Suppressor macrophage treated with lipopolysaccharide for 1 hour (primary cell): Measurements from ENCODE around the gene OR2S2.
A peak's percentile ranks its signal among the peaks of the same experiment; 100 is the strongest.
"Not testable (repeated sequence)": the region's sequence is repeated elsewhere in the genome, so short reads cannot be mapped to it uniquely, and the experiment has no call there.

Experiments used
- DNase-seq, 3 donors: peaks; one replicate each; pipeline ENCODE4 v3.0.0-alpha.2; 2020 to 2022

The OR2S2 gene, protein sequence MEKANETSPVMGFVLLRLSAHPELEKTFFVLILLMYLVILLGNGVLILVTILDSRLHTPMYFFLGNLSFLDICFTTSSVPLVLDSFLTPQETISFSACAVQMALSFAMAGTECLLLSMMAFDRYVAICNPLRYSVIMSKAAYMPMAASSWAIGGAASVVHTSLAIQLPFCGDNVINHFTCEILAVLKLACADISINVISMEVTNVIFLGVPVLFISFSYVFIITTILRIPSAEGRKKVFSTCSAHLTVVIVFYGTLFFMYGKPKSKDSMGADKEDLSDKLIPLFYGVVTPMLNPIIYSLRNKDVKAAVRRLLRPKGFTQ

DNA sequence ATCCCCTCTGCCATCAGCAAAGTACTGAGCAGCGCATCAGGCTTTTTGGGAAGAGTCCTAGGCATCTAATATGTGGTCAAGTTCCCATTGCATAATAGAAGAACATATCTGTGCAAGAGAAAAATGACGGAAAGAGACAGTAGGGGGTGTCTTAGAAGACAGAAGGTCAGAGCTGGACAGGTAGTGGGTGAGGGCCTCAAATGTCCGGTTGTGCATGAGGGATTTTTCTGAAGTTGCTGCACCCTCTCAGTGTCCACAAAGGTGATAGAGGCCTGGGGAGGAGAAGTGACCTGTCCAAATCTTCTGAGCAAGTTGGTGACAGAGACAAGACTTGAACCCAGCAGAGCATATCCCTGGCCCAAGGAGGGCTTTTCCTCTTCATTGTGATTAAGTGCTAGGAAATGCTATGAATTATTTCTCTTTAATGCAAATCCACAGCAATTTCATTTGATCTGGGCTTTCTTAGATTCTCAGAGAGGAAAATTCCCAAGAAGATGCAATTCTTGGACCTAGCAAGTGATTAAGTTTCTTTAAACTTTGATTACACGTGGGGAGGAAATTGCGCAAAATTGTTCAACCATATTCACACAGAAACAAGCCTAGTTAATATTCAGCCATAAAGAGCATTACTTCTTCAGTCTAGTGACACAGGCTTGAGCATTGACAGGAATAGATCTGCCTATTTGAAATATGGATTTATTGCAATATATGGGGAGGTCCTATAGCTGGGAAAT is at the start of gene OR2S2:
Gene OR2S2, minus strand, starts transcription at position 51 of the 734 bp plus-strand sequence. CDS start 56 bp downstream, outside the sequence.
- no peak for DNase-seq

DNA sequence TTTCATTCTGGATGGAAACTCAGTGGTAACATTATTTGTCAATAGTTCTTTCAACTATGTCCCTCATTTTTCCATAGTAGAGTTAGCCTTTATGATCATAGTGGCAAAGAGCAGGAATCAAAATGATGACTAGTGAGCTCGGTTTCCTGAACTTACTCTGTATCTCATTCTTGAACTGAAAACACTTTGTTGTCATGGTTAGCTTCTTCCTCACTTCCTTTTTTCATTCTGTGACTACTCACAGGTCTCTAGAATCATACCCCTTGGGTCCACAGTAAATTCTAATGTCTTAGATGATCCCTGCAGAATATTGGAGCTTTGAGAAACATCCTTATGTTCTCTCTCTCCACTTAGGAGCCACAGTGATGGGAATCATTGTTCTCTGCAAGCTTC is 49.4 kb upstream of the OR2S2 start:
- DNase-seq: peak in 2 of 3 donors; percentile 35 to 44

DNA sequence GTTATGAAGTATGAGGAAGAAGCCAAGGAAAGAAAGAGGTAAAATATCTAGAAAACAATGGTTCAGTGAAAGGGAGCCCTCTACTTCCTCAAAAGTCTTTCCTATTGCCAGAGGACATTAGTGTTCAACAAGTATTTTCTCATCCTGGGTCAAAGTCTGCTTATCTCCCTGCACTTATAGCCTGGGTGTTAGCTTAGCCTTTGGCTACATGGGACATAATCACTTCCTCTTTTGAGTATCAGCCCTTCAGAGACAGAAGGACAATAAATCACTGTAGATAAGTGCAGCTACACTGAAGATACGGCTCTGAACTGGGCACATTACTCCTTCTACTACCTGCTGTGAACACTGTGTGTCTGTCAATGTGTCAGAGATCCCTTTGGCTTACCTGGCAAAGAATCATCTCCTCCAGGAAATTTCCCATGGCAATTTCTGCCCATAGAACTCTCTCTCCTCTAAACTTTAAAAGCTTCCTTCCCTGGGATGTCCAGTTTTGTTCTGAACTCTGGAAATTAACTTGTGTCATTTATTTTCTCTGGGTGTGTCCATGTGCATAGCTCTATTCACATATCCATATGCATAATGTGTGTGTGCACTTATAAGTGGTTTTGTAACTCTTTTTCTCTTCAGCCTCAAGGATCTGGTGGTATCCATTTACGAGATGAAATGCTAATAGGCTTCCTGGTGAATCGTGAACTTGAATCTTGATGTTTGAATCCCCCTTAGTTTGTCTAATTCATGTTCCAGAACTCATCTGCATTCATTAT is 48.8 kb upstream of the OR2S2 start:
- DNase-seq: peak in 1 of 3 donors; percentile 22

DNA sequence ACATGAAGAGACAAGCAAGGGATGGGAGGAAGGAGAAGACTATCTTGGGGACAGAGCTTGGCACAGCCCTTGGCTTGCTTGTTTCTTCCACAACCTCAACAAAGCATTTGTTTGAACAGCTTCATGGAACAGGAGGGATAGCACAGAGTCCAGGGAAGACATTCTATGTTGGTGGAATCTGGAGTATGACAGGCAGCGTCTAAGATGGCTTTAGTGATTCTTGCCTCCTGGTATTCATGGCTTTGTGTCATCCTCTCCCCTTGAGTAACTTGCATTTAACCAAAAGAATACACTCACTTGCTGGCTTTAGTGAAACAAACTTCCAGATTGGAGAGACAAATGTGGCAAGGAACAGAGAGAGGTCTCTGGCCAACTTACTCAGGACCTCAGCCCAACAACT is 47.9 kb upstream of the OR2S2 start:
- DNase-seq: no peak

DNA sequence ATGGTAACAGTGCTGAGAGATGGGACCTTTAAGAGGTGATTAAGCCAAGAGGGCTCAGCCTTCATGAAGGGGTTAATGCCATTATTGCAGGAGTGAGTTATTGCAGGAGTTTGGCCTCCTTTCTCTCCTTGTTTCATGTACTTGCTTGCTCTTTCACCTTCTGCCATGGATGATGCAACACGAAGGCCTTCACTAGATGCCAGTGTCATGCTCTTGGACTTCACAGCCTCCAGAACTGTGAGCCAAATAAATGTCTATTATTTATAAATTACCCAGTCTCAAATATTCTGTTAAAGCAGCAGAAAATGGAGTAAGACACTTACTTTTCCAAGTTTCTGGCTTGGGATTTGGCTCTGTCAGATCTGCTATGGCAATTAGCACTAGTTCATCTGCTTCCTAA is 40.4 kb upstream of the OR2S2 start:
- DNase-seq: no peak

DNA sequence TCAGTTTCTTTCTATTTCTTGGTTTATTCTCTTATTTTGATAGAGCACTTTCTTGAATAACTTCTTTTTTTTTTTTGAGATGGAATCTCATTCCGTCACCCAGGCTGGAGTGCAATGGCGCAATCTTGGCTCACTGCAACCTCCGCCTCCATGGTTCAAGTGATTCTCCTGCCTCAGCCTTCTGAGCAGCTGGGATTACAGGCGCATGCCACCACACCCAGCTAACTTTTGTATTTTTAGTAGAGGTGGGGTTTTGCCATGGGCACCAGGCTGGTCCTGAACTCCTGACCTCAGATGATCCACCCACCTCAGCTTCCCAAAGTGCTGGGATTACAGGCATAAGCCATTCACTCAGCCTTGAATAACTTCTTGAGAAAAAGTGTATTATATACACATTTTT is 39.1 kb upstream of the OR2S2 start:
- not testable (repeated sequence) for DNase-seq

DNA sequence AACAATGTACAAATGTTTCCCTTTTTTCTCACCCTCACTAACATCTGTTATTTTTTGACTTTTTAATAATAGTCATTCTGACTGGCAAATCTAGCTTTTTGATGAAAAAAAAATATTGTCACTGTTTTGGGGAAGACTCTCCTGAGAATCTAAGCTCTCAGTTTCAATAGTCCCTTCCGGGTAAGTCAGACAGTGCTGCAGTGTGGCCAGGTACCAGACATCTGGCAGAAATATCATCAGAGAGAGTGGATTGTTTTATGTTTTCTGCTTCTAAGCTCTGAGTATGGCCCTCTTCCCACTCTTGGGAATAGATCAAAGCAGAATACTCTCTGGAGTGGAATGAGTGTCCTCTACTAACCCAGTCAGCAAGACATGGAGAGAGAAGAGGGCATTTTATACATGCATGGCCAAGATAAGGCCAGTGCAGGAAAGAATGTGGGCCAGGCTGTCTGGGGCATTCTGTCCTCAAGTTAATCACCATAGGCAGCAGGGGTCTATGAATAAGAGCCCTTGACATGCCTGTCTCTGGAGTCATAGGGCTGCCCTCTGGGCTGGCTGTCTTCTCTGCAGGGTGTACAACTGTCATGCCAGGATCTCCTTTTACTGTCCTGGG is 38.5 kb upstream of the OR2S2 start:
- no peak for DNase-seq

DNA sequence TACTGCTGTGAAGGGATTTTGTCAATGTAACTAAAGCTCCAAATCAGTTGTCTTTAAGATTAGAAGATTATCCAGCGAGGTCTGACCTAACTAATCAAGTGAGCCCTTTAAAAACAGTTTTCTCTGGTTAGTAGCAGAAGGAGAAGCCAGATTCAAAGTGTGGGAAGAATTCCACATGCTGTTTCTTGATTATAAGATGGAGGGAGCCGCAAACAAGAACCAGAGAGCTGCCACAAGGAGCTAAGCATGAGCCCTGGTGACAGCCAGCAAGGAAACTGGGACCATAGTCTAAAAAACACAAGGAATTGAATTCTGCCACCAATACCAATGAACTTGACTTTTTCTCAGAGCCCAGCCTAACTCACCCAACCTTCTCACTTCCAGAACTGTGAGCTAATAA is 37.0 kb upstream of the OR2S2 start:
- no peak for DNase-seq

DNA sequence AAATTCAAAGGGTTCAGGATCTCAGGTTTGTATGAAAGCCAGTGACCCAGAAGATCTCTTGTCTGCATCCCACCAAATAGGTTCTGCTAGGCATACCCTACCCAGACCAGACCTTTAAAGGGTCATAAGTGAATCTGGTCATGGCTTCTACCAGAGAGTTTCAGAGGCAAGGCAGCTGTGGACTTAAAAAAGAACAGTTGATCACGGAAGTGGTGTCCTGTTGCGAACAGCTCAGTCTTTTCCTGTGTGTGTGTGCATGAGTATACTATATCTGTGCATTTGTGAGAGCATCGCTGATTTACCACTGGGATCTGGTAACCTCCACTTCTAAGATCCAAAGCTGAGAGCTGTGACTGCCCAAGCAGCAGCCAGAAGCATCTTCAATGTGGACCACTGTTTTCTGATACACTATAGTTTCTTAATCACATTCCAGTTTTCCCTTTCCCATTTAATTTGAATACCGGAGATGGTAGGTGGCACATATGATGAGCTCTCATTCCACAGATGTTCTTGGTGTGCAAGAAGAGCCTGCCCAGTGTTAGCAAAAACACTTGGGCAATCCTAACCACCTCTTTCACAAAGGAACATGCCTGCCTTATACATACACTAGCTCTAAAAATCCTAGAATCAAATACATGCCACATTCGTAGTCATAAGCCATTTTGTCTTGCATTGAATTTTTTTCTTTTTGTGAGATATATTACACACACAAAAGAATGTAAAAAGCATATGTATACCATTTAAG is 36.2 kb upstream of the OR2S2 start:
- DNase-seq: no peak

DNA sequence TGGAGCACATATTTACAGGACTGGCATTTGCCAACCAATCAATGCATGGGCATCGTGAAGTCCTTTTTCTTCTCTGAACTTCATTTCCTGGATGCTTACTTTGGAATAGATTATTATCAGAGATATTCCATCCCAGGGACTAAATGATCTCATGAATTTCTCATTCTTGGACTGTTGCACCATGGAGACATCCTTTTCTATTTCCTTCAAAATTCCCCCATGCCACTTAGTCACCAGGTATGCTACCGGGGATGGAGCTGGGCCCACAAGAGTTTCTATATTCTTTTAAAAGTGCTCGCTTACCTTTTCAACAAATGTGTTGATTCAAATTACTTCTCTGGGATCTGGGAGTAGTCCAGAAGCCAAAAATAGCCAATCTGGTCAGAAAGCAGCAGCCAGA is 35.2 kb upstream of the OR2S2 start:
- DNase-seq: not testable (repeated sequence)

DNA sequence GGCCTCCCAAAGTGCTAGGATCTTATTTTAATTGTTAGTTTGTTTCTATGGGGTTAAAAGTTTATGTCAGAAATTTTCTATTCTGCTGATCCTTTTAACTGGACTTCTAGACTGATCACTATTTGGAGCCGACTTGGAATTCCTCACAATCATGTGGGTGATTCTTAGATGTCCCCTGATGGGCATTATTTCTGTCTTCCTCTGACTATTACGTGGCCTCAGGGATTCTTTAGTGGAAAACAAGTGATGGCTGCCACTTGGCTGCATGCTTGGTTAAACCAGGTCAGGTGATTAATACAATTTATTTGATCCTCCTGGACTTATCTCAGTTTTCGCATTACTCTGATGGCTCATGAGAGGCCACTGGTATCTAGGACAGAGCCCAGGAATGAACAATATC is 32.2 kb upstream of the OR2S2 start:
- DNase-seq: no peak

DNA sequence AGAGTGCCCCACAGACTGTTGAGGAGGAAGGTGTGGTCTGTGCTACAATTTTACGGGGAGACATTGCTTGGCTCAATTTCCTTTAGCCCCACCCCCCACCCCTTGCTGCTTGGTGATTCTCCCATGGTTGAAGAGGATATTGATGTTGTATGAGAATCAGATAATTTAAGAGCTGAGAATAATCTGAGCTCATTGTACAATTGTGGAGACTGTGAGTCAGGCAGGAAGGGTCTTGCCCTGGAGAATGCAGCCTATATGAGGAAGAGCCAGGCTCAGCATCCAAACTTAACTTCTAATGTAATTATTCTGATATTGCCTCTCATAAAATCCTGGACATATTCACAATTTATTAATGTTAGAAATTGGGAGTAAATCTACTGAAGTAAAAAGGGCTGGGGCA is 26.1 kb upstream of the OR2S2 start:
- no peak for DNase-seq

DNA sequence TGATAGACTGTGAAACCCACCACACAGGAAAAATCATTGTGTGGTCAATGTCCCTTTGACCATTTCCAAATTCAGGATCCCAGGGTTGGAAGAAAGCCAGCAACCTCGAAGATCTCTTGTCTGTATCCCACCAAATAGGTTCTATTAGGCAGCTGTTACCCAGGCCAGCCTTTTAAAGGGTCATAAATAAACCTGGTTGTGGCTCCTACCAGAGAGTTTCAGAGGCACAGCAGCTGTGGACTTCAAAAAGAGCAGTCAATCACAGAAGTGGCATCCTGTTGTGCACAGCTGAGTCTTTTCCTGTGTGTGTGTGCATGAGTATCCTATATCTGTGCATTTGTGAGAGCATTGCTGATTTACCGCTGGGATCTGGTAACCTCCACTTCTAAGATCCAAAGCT is 23.7 kb upstream of the OR2S2 start:
- DNase-seq: no peak

DNA sequence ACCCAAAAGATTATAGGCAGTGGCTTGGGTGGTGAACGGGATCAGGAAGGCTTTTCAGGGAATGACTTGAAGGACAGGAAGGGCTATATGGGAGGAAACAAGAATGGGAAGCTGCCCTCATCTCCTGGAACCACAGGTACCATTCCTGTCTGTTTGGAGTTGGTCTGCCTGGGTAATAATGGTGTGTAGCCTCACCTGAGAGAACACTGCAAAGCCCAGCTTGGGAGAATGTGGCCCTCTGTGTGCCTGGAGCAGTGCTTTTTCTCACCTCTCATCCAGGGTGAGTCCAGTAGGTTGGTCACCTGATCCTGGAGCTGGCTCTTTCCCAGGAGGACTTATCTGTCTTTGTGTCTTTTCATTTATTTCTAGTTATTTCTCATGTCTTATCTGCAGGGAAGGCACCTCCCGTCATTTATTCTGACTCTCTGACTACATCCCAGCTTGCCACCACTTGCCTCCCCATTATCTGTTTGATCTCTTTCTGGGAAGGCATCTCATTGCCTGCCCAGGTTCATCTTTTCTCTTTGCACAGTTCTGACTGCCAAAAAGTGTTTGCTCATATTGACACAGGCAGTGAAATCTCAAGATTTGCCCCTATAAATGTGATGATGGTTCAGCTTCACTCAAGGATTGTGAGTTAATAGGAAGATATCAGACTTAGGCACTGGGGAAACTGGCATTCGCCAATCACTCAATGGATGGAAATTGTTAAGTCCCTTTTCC is 22.5 kb upstream of the OR2S2 start:
- DNase-seq: no peak

DNA sequence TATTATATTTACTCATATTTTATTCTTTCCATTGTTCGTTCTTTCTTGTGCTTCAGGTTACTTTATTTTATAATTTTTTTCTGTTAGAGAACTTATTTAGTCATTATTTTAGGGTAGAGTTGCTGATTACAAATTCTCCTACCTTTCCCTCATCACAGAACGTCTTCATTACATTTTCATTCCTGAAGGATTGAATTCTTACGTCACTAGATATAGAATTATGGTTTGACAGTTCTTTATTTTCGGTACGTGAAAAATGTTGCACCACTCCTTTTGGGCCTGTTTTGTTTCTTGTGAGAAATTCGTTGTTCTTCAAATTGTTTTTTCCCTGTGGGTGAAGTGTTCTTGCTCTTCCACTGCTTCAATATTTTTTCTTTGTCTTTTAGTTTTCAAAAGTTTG is 20.8 kb upstream of the OR2S2 start:
- no peak for DNase-seq

DNA sequence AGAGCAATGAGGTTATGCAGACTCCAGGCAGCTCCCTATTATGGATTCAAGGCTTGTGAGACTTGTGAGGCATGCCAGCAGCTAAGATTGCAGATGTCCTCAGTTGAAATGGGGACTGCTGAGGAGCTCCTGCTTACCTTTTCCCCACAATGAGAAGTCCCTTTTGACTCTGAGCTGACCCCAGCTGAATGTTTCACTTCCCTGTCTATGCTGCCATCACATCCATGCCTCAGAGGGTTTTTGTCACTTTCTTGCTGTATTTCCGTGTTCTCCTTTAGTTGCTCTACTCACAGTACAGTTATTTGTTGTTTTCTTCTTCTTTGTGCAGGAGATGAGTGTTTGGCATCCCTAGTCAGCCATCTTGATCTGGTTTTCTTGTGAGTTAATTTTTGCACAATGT is 18.8 kb upstream of the OR2S2 start:
- DNase-seq: peak in 2 of 3 donors; percentile 12 to 16

DNA sequence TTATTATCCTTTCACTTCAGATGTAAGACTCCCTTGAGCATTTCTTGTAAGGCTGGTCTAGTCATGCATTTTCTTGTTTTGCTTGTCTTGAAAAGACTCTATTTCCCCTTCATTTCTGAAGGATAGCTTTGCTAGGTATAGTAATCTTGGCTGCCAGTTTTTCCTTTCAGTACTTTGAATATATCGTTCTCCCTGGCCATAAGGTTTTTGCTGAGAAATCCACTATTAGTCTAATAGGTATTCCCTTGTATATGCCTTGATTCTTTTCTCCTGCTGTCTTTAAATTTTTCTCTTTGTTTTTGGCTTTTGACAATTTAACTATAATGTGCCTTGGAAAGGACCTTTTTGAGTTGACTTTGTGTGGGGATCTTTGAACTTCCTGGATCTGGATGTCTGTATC is 16.8 kb upstream of the OR2S2 start:
- DNase-seq: no peak

DNA sequence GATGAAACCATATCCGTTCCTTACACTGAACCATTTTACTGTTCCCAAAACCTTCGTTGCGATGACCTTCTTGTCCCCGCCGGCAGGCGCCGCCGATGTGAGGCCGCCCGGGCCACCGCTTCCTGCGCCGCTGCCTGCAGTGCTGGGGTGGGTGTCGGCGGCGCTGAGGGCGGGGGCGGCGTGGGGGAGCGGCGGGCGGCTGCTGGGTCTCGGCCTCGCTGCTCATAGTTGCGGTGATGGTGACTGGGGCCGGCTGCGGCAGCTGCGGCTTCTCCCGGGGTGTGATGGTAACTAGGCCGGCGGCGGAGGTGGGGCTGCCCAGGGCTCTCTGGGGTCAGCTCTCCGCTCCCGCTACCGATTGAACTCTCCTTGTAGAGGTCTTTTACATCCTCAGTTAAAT is 14.1 kb upstream of the OR2S2 start:
- DNase-seq: peak in 2 of 3 donors; percentile 10 to 12

DNA sequence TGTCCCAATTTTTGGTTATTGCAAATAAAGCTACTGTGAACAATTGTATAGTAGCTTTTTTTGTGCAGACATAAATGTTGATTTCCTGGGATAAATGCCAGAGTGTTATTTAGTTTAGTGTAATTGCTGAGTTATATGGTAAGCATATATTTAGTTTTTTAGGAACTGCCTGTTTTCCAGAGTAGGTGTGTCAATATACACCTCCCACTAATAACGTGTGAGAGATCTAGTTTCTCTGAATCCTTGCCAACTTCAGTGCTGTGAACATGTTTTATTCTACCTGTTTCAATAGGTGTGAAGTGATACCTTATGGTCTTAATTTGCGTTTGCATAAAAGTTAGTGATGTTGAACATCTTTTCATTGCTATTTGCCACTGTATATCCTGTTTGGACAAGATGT is 9.1 kb upstream of the OR2S2 start:
- DNase-seq: no peak

DNA sequence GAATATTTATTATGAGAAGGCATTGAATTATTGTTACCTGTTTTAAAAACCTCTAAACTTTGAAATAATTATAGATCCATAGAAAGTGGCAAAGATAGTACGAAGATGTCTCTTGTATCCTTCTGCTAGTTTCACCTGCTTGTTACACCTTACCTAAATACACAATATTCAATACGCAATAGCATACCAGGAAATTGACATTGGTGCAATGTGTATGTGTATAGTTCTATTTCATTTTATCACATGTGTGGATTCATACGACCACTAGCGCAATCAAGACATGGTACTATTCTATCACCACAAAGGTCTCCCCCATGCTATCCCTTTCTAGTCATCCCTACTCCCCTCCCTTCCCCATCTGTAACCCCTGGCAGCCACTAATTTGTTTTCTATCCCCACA is 8.5 kb upstream of the OR2S2 start:
- DNase-seq: no peak

DNA sequence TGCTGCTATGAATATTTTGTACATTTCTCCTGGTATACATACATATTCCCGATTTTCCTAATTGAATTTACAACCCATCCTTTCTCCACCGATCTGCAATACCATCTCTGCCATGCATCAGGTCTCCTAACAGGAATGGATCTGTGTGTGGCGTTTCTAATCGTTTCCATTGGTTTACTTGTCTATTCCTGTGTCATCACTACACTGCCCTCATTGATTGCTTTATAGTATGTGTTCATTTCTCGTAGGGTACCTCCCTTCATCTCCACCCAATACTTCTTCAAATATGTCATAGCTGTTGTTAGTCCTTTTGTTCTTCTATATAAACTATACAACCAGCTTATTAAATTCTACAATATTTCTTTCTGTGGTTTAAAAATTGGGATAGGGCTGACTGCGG is 7.1 kb upstream of the OR2S2 start:
- DNase-seq: no peak
